ENCODE data around the gene NKX2-4. TPM values are rescaled to one million over a fixed set of nuclear protein-coding genes. Genes with fewer than 3 reads are reported as not detected.

Gene NKX2-4
- total and polyA plus RNA-seq, 10 of the 15 experiments (the other 5 are each of a cell fraction or from before 2014, with no cell fraction given): not detected

DNA sequence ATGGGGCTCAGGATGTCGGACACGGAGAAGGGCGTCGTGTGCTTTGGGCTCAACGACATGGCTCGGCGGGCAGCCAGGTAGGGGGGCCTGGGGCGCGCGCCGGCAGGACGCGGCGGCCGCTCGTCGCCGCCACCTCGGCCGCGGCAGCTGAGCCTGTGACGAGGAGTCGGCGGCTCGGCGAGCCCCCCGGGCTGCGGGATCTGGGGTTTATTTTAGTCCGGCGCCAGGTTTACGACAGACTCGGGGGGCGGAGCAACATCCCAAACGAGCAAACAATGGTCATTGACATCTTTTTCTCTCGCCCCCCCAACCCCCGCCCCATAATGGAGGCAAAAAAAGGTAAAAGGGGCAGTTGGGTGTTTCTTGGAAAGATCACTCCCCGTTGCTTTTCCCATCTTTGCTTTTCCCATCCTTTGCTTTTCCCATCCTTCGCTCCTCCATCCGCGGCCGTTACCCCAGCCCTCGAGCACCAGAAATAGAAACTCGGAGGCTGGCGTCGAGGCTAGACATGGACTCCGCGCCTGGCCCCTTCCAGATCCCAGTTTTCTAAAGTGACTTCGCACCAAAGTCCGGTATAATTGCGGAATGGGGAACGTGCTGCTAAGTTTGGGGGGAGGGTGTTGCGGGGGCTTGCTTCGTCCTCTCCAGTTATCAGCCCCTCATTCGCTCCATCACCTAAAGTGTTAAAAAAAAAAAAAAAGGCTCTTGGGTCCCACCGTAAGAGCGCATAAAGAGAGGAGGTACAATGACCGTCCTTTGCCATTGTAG, at the start of gene NKX2-4 (continued):
- TF ChIP-seq CEBPZ (IDR thresholded peaks at IDR 0.05; ENCODE audit: low read depth, low read length): no peak
- no peak for TF ChIP-seq NKRF (conservative IDR thresholded peaks at IDR 0.05)
- TF ChIP-seq BCL11A (IDR thresholded peaks at IDR 0.05; ENCODE audit: low read depth, low read length): no peak
- no peak for TF ChIP-seq MTA3 (IDR thresholded peaks at IDR 0.05; ENCODE audit: borderline replicate concordance, low read length)
- TF ChIP-seq, protein P1, sequence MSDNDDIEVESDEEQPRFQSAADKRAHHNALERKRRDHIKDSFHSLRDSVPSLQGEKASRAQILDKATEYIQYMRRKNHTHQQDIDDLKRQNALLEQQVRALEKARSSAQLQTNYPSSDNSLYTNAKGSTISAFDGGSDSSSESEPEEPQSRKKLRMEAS (IDR thresholded peaks at IDR 0.05; ENCODE audit: low read depth, low read length): no peak
- no peak for TF ChIP-seq CEBPB (IDR thresholded peaks at IDR 0.05; ENCODE audit: borderline replicate concordance in 1 of 2, low read depth in 2 of 2, low read length in 2 of 2)
- TF ChIP-seq, protein P2, sequence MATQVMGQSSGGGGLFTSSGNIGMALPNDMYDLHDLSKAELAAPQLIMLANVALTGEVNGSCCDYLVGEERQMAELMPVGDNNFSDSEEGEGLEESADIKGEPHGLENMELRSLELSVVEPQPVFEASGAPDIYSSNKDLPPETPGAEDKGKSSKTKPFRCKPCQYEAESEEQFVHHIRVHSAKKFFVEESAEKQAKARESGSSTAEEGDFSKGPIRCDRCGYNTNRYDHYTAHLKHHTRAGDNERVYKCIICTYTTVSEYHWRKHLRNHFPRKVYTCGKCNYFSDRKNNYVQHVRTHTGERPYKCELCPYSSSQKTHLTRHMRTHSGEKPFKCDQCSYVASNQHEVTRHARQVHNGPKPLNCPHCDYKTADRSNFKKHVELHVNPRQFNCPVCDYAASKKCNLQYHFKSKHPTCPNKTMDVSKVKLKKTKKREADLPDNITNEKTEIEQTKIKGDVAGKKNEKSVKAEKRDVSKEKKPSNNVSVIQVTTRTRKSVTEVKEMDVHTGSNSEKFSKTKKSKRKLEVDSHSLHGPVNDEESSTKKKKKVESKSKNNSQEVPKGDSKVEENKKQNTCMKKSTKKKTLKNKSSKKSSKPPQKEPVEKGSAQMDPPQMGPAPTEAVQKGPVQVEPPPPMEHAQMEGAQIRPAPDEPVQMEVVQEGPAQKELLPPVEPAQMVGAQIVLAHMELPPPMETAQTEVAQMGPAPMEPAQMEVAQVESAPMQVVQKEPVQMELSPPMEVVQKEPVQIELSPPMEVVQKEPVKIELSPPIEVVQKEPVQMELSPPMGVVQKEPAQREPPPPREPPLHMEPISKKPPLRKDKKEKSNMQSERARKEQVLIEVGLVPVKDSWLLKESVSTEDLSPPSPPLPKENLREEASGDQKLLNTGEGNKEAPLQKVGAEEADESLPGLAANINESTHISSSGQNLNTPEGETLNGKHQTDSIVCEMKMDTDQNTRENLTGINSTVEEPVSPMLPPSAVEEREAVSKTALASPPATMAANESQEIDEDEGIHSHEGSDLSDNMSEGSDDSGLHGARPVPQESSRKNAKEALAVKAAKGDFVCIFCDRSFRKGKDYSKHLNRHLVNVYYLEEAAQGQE (IDR thresholded peaks at IDR 0.05; ENCODE audit: low read depth, low read length): no peak

All from GM12878 (cell line).